Activated naive CD4-positive, alpha-beta T cell treated with anti-CD3 and anti-CD28 coated beads, Interleukin-2, amount 50 U/mL, for 72 hours (primary cell): Measurements from ENCODE around the gene TEKT5. TPM values are rescaled to one million over a fixed set of nuclear protein-coding genes. Genes with fewer than 3 reads are reported as not detected.

Experiments
- ATAC-seq, 2 donors: fragments of 150-1000 bp; cut with Tn5 transposase; 2 replicates each; pipeline ENCODE4 v1.10.0; 2021; ENCODE audit warnings: mild to moderate bottlenecking in 2 of 2, moderate library complexity in 2 of 2
- DNase-seq, 2 donors: peaks; one replicate each; pipeline ENCODE4 v3.0.0; 2021 to 2022; ENCODE audit warnings: low spot score in 2 of 2
- H3K27ac Mint-ChIP-seq, 2 donors: one replicate each; pipeline ENCODE4 v1.8.0; 2022; ENCODE audit warnings: mild to moderate bottlenecking in 2 of 2, mixed read lengths in 2 of 2
- H3K36me3 Mint-ChIP-seq, 2 donors: one replicate each; pipeline ENCODE4 v1.8.0; 2022; ENCODE audit warnings: mixed read lengths in 2 of 2
- H3K9me3 Mint-ChIP-seq, 2 donors: one replicate each; pipeline ENCODE4 v1.8.0; 2022; ENCODE audit warnings: mixed read lengths in 2 of 2
- total RNA-seq, 2 donors: library from RNA; stranded (reverse); gene quantifications; one replicate each; pipeline ENCODE4 v1.2.3, GENCODE V29; 2022

Gene TEKT5
- total RNA-seq, 2 donors from 2014 or later, result not detected

GRCh38 chr16:10668322-10669045, 26.2 kb downstream of the TEKT5 start:
- no peaks in the 10 kb centered on the region for H3K9me3 Mint-ChIP-seq
- DNase-seq (no peak), ATAC-seq (peak in 1 of 2 donors; percentile 54)
- no peaks in the 10 kb centered on the region for H3K36me3 Mint-ChIP-seq
- no peak overlapping the region for H3K27ac Mint-ChIP-seq

- DNase-seq, result no peak
- Mint-ChIP-seq H3K27ac (no peak overlapping the region), H3K36me3 (no peaks in the 10 kb centered on the region), H3K9me3 (no peaks in the 10 kb centered on the region)
- ATAC-seq, result no peak
Measured at GRCh38 chr16:10667239-10667638, 27.5 kb downstream of the TEKT5 start.

GRCh38 chr16:10666291-10666690, 28.4 kb downstream of the TEKT5 start:
- no peak for ATAC-seq
- H3K9me3 Mint-ChIP-seq, result no peaks in the 10 kb centered on the region
- H3K27ac Mint-ChIP-seq, result no peak overlapping the region

GRCh38 chr16:10665166-10665565, 29.6 kb downstream of the TEKT5 start:
- H3K27ac Mint-ChIP-seq, result no peak overlapping the region
- ATAC-seq (no peak), DNase-seq (no peak)
- no peaks in the 10 kb centered on the region for H3K36me3 Mint-ChIP-seq
- no peaks in the 10 kb centered on the region for H3K9me3 Mint-ChIP-seq

More at GRCh38 chr16:10666291-10666690, 28.4 kb downstream of the TEKT5 start:
- H3K36me3 Mint-ChIP-seq, result no peaks in the 10 kb centered on the region
- DNase-seq, result no peak

- DNase-seq, result no peak
- H3K36me3 Mint-ChIP-seq, result no peaks in the 10 kb centered on the region
- no peak overlapping the region for H3K27ac Mint-ChIP-seq
- ATAC-seq, result no peak
- H3K9me3 Mint-ChIP-seq, result no peaks in the 10 kb centered on the region
Measured at GRCh38 chr16:10664720-10665126, 30.0 kb downstream of the TEKT5 start.

- Mint-ChIP-seq H3K36me3 (no peaks in the 10 kb centered on the region), H3K27ac (no peak overlapping the region), H3K9me3 (no peaks in the 10 kb centered on the region)
- ATAC-seq (no peak), DNase-seq (no peak)
Measured at GRCh38 chr16:10663744-10664143, 31.0 kb downstream of the TEKT5 start.

- Mint-ChIP-seq H3K9me3 (no peaks in the 10 kb centered on the region), H3K36me3 (no peaks in the 10 kb centered on the region), H3K27ac (no peak overlapping the region)
- ATAC-seq (no peak), DNase-seq (no peak)
Measured at GRCh38 chr16:10663146-10663545, 31.6 kb downstream of the TEKT5 start.

GRCh38 chr16:10662212-10662611, 32.5 kb downstream of the TEKT5 start:
- Mint-ChIP-seq H3K36me3 (no peaks in the 10 kb centered on the region), H3K9me3 (no peaks in the 10 kb centered on the region), H3K27ac (no peak overlapping the region)
- no peak for DNase-seq
- no peak for ATAC-seq

- Mint-ChIP-seq H3K9me3 (no peaks in the 10 kb centered on the region), H3K27ac (no peak overlapping the region), H3K36me3 (no peaks in the 10 kb centered on the region)
- no peak for ATAC-seq
- no peak for DNase-seq
Measured at GRCh38 chr16:10661737-10662136, 33.0 kb downstream of the TEKT5 start.

GRCh38 chr16:10660950-10661635, 33.6 kb downstream of the TEKT5 start:
- ATAC-seq (no peak), DNase-seq (no peak)
- Mint-ChIP-seq H3K36me3 (no peaks in the 10 kb centered on the region), H3K27ac (no peak overlapping the region), H3K9me3 (no peaks in the 10 kb centered on the region)

- ATAC-seq (no peak), DNase-seq (no peak)
- Mint-ChIP-seq H3K27ac (no peak overlapping the region), H3K36me3 (no peaks in the 10 kb centered on the region), H3K9me3 (no peaks in the 10 kb centered on the region)
Measured at GRCh38 chr16:10658943-10659342, 35.8 kb downstream of the TEKT5 start.

- Mint-ChIP-seq H3K36me3 (no peaks in the 10 kb centered on the region), H3K27ac (no peak overlapping the region), H3K9me3 (no peaks in the 10 kb centered on the region)
- no peak for DNase-seq
- no peak for ATAC-seq
Measured at GRCh38 chr16:10657925-10658324, 36.8 kb downstream of the TEKT5 start.

- no peak overlapping the region for H3K27ac Mint-ChIP-seq
- DNase-seq, result no peak
- no peaks in the 10 kb centered on the region for H3K9me3 Mint-ChIP-seq
- H3K36me3 Mint-ChIP-seq, result no peaks in the 10 kb centered on the region
- no peak for ATAC-seq
Measured at GRCh38 chr16:10656618-10657017, 38.1 kb downstream of the TEKT5 start.

GRCh38 chr16:10655415-10655977, 39.2 kb downstream of the TEKT5 start:
- no peak overlapping the region for H3K27ac Mint-ChIP-seq

GRCh38 chr16:10654592-10655414, 39.9 kb downstream of the TEKT5 start:
- H3K36me3 Mint-ChIP-seq, result no peaks in the 10 kb centered on the region
- H3K9me3 Mint-ChIP-seq, result no peaks in the 10 kb centered on the region
- no peak overlapping the region for H3K27ac Mint-ChIP-seq
- DNase-seq, result no peak
- ATAC-seq, result no peak

More at GRCh38 chr16:10655415-10655977, 39.2 kb downstream of the TEKT5 start:
- Mint-ChIP-seq H3K36me3 (no peaks in the 10 kb centered on the region), H3K9me3 (no peaks in the 10 kb centered on the region)
- ATAC-seq (no peak), DNase-seq (no peak)

GRCh38 chr16:10652730-10653590, 41.8 kb downstream of the TEKT5 start:
- Mint-ChIP-seq H3K27ac (no peak overlapping the region), H3K36me3 (no peaks in the 10 kb centered on the region), H3K9me3 (no peaks in the 10 kb centered on the region)
- DNase-seq, result no peak
- ATAC-seq, result no peak
